ELF-1 (cell line): Measurements from ENCODE around the gene ARFGAP1.

Experiments used
- DNase-seq: peaks from one replicate; pipeline ENCODE4 v3.0.0-alpha.2; 2016; ENCODE audit warnings: low read depth, low spot score

ARFGAP1 gene

GRCh38 chr20:63259734-63260460 lies 12.7 kb upstream of the ARFGAP1 start:
- DNase-seq, result no peak

DNA sequence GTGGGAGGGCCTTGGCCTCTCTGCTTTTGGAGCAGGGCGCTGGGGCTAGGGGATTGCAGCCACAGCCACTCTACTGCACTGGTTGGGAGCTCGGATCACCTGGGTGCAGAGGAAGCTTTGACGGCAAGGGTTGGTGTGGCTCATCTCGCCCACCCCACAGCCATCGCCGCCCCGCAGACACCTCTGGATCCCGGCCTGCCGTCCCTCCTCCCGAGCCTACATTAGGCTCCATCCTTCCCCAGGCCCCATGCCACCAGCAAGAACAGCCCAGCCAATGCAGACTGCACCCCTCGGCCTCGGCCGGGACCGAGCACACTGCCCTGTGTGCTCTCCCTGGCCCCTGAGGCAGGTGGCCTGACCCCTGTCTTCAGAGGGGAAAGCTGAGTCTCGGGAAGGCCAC lies 12.1 kb upstream of the ARFGAP1 start:
- no peak for DNase-seq

DNA sequence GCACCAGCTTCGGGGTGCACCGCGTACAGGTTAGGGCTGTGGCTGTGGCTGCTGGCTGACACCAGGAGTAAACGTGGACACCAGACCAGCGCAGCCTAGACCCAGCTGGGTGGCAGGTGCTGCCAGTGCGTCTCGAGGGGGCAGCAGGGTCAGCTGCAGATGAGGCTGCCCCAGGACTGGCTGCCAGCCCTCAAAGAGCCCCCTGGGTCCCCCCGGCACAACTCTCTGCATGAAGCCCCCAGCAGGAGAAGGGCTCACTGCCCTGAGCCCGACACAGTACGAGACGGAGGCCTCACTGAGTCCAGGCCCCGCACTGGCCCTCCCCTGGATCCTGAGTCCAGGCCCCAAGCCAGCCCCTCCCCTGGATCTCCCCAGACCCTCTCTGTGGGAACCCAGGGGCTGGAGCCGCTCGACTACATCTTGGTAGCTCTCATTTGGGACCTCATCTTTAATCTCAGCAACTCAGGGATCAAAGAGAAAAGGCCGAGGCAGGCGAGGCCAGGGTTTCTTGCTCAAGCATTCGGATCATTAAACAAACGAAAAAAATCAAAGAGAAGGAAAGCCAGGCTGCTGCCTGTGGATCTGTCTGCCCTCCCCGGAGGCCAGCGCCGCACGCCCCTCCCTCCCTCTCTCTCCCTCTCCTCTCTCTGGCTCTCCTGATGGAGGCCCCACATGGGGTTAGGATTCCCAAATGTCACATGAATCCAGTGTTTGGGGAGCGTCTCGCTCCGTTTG lies 11.4 kb upstream of the ARFGAP1 start:
- peak; percentile 51 for DNase-seq

GRCh38 chr20:63261795-63262528 lies 10.7 kb upstream of the ARFGAP1 start:
- DNase-seq, result no peak

DNA sequence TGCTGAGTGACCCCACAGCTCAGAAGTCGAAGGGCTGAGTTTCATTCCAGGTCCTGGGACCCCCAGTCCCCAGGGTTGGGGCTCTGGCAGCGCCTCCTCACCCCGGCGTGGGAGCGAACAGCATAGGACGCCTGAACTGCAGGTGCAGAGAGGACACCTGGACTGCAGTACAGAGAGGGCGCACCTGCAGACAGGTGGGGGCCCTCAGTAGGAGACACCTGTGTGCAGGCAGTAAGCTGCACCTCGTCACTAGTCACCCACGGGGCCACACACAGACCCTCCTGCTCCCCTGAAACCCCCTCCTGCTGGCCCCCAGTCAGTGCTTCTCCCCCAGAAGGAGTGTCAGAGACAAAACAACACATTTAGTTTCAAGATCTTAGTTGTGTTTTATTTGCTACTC lies 9.8 kb upstream of the ARFGAP1 start:
- DNase-seq, result no peak

DNA sequence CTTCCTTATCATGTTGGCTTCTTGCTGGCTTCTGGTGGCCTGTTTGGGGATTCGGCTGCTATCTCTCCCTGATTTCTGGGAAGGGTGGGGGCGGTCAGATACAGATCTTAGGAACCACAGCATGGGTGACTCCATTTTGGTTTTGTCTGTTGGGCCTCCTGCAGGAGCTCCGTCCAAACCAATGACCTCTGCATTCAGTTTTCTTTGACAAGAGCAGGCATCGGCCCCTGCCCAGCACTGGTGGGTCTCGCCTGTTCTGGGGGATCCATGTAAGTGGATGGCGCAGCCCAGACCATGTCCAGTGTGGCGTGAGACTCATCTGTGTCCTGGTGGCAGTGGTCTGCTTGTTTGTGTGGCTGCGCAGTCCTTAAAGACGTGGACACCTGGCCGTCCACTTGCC lies 8.6 kb upstream of the ARFGAP1 start:
- no peak for DNase-seq

DNA sequence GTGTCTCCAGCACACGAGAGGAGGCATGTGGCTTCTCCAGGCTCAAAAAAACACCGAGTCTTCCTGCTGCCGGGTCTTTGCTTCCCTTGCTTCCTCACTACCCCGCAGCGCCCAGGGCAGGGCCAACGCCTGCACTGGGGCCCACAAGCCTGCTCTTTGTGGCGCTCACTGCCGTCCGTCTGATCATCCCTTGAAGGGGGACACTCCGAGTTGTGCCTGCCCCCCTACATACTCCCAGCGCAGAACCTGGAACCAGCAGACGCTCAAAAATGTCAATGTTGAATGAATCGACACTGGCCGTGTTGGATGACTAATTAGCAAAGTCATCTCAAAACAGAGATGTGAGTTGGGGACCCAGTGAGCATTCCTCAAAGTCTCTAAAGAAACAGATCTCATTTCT lies 8.1 kb upstream of the ARFGAP1 start:
- DNase-seq, result no peak

- no peak for DNase-seq
These were observed 6.6 kb upstream of the ARFGAP1 start for GRCh38 chr20:63265891-63266515.

GRCh38 chr20:63267691-63268090 lies 4.9 kb upstream of the ARFGAP1 start:
- DNase-seq, result peak; percentile 42

GRCh38 chr20:63268256-63268655 lies 4.4 kb upstream of the ARFGAP1 start:
- no peak for DNase-seq

GRCh38 chr20:63268671-63269439 lies 3.8 kb upstream of the ARFGAP1 start:
- peak; percentile 55 for DNase-seq

GRCh38 chr20:63269724-63270123 lies 2.9 kb upstream of the ARFGAP1 start:
- DNase-seq, result no peak

- no peak for DNase-seq
These were observed 1.8 kb upstream of the ARFGAP1 start for GRCh38 chr20:63270606-63271325.

DNA sequence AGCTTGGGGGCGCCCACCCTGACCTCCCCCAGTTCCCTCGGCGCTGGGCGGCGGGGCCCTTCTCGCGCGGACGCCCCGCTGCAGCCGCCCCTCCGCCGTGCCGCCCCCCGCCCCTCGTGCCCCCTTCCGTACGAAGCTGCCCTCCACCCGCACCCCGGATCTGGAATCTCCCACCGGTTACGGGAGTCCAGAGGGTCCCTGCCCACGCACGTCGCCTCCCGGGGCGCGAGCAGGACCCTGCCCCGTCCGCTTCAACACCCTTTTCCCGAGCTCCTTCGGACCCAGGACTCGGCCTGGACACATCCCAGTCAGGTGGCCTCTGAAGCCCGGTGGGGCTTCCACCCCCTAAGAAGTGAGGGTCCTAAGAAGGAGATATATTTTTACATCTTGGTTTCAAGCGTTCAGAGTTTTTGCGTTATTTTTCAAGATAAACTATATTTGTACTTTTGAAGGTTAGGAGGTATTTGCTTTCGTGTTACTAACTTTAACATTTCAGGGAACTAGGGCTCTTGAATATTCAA lies 506 bp downstream of the ARFGAP1 start:
- DNase-seq, result no peak

GRCh38 chr20:63273635-63274380 lies 1.2 kb downstream of the ARFGAP1 start:
- DNase-seq, result peak; percentile 44

DNA sequence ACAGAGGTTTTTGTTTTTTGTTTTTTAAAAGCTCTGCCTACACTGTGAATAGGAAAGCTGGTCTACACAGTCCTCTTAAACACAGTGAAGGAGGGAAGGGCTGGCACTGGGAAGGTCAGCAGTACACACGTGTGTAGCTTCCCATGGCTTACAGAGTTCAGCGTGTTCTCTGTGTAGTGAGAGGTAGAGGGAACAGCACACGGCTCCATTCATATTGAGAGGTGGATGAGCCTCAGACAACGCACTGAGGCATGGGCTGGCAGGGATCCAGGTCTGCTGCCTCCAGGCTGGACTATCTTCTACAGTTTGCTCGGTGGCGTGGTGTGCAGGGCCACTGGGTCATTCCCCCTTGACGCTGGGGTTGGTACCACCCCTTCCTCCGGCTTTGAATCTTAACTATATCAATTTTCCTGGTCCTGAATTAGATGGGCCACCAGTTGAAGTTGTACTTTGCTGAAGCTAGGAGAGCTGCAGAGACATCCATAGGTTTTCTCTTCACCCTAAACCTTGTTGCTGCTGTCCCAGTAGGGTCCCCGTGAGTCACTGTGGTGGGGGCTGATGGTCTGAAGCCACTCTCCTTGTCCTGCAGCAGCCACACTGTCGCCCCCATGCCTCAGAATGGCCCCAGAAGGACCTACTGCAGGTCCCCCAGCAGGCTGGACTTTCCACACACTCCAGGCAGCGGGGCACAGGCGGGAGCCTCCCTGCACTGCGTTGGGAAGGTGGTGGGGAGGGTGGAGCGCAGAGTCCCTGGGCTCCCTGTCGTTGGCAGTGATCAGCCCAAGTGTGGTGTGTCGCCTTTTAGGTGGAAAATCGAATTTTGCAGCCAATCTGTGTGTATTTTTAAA lies 2.0 kb downstream of the ARFGAP1 start:
- DNase-seq, result no peak

DNA sequence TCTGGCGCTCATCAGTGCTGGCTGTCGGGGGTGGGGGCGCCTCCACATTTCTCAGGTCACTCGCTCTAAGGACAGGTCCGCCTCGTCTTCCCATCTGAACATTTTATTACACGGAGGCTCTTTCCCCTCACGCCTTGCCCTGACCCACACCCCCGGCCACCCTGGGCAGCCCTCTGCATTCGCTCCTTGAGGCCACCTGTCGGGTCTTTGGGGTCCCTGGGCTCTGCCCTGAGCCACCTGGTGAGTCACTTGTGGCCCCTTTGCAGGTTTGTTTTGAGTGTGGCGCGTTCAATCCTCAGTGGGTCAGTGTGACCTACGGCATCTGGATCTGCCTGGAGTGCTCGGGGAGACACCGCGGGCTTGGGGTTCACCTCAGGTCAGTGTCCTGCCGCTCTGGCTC lies 3.2 kb downstream of the ARFGAP1 start:
- no peak for DNase-seq

- DNase-seq, result no peak
These were observed 4.3 kb downstream of the ARFGAP1 start for GRCh38 chr20:63276956-63277355.
